HEK293 (cell line): ENCODE results near the gene ARG2.

Source experiments
- CTCF ChIA-PET: fragments of 350-600 bp; formaldehyde crosslinking; extraction: SDS; loops from one replicate; lab custom pipeline; 2021; ENCODE audit warnings: antibody characterized with exemption; lab: Yijun Ruan, JAX
- POLR2A ChIA-PET: fragments of 300-600 bp; formaldehyde crosslinking; extraction: SDS; loops from one replicate; lab custom pipeline; 2020; ENCODE audit warnings: antibody characterized with exemption, inconsistent platforms; lab: Yijun Ruan, JAX
- H3K27ac ChIP-seq: fragments of 200-500 bp; sonication (Bioruptor generic); 2 replicates; pipeline ENCODE4 v1.5.1; 2014; ENCODE audit warnings: low read depth, low read length, control low read depth, inconsistent platforms; ENCODE audit errors: extremely low read depth
- H3K36me3 ChIP-seq, 2 experiments: fragments of 200-500 bp in 1 of 2; sonication (Bioruptor generic) in 1 of 2; 1 replicate in 1 of 2; 2 replicates in 1 of 2; pipeline ENCODE4 v1.5.1; 2014 to 2017; ENCODE audit warnings: inconsistent platforms in 2 of 2, low read length in 2 of 2; ENCODE audit not compliant: control insufficient read depth in 2 of 2, insufficient read depth in 1 of 2
- H3K4me1 ChIP-seq: fragments of 200-500 bp; sonication (Bioruptor generic); 2 replicates; pipeline ENCODE4 v1.5.1; 2014; ENCODE audit warnings: mild to moderate bottlenecking, low read length, inconsistent platforms; ENCODE audit not compliant: control insufficient read depth, insufficient read depth
- H3K4me3 ChIP-seq: 2 replicates; pipeline ENCODE4 v1.5.1; 2011; ENCODE audit warnings: low read depth, mild to moderate bottlenecking, control low read depth, low read length, moderate library complexity
- H3K9me3 ChIP-seq: fragments of 200-500 bp; sonication (Bioruptor generic); 2 replicates; pipeline ENCODE4 v1.5.1; 2014; ENCODE audit warnings: low read depth, low read length, inconsistent platforms; ENCODE audit not compliant: control insufficient read depth, insufficient read depth
- ATF2 ChIP-seq: fragments of 450-650 bp; formaldehyde crosslinking; IDR thresholded peaks from 2 replicates; pipeline ENCODE4 v1.5.1; 2016; ENCODE audit warnings: missing biosample characterization, missing genetic modification characterization, low read depth
- GLI4 ChIP-seq: fragments of 450-650 bp; formaldehyde crosslinking; IDR thresholded peaks from 2 replicates; pipeline ENCODE4 v1.5.1; 2016; ENCODE audit warnings: missing biosample characterization, missing genetic modification characterization
- GLIS1 ChIP-seq: fragments of 450-650 bp; formaldehyde crosslinking; IDR thresholded peaks from 2 replicates; pipeline ENCODE4 v1.5.1; 2016; ENCODE audit warnings: missing biosample characterization, missing genetic modification characterization
- HOXC10 ChIP-seq: sonication (generic); formaldehyde crosslinking; IDR thresholded peaks from 2 replicates; pipeline ENCODE4 v1.8.1; 2023; ENCODE audit warnings: mild to moderate bottlenecking, missing genetic modification reagents
- INSM2 ChIP-seq: fragments of 450-650 bp; formaldehyde crosslinking; IDR thresholded peaks from 2 replicates; pipeline ENCODE4 v1.5.1; 2016; ENCODE audit warnings: missing biosample characterization, missing genetic modification characterization
- KLF1 ChIP-seq: fragments of 450-650 bp; formaldehyde crosslinking; IDR thresholded peaks from 2 replicates; pipeline ENCODE4 v1.5.1; 2016; ENCODE audit warnings: missing biosample characterization, missing genetic modification characterization
- MYNN ChIP-seq: fragments of 450-650 bp; formaldehyde crosslinking; IDR thresholded peaks from 2 replicates; pipeline ENCODE4 v1.5.1; 2016; ENCODE audit warnings: missing biosample characterization, missing genetic modification characterization, borderline replicate concordance
- PRDM1 ChIP-seq: fragments of 450-650 bp; formaldehyde crosslinking; IDR thresholded peaks from 2 replicates; pipeline ENCODE4; 2016; ENCODE audit warnings: missing biosample characterization, missing genetic modification characterization
- WT1 ChIP-seq: fragments of 450-650 bp; formaldehyde crosslinking; IDR thresholded peaks from 2 replicates; pipeline ENCODE4 v1.5.1; 2016; ENCODE audit warnings: missing biosample characterization, missing genetic modification characterization
- ZIC2 ChIP-seq: fragments of 450-650 bp; formaldehyde crosslinking; IDR thresholded peaks from 2 replicates; pipeline ENCODE4 v1.5.1; 2016; ENCODE audit warnings: missing biosample characterization, missing genetic modification characterization
- ZNF132 ChIP-seq: fragments of 450-650 bp; formaldehyde crosslinking; IDR thresholded peaks from 2 replicates; pipeline ENCODE4 v1.5.1; 2017; ENCODE audit warnings: missing biosample characterization, missing genetic modification characterization, borderline replicate concordance
- ZNF155 ChIP-seq: fragments of 450-650 bp; formaldehyde crosslinking; IDR thresholded peaks from 2 replicates; pipeline ENCODE4 v1.5.1; 2016; ENCODE audit warnings: missing biosample characterization, missing genetic modification characterization
- ZNF157 ChIP-seq: fragments of 450-650 bp; formaldehyde crosslinking; IDR thresholded peaks from 2 replicates; pipeline ENCODE4 v1.5.1; 2016; ENCODE audit warnings: missing biosample characterization, missing genetic modification characterization
- ZNF274 ChIP-seq, 2 experiments: fragments of 200-500 bp in 1 of 2; fragments of 450-650 bp in 1 of 2; sonication (Bioruptor generic) in 1 of 2; formaldehyde crosslinking in 1 of 2; IDR thresholded peaks; 2 replicates each; pipeline versions ENCODE4 v1.5.1 to v1.6.1; 2014 to 2016; ENCODE audit warnings: borderline replicate concordance in 1 of 2, inconsistent platforms in 1 of 2, low read length in 1 of 2, missing biosample characterization in 1 of 2, missing genetic modification characterization in 1 of 2
- ZNF324 ChIP-seq: fragments of 450-650 bp; formaldehyde crosslinking; IDR thresholded peaks from 2 replicates; pipeline ENCODE4 v1.5.1; 2016; ENCODE audit warnings: missing biosample characterization, missing genetic modification characterization
- ZNF341 ChIP-seq: fragments of 450-650 bp; formaldehyde crosslinking; IDR thresholded peaks from 2 replicates; pipeline ENCODE4; 2016; ENCODE audit warnings: low read depth, missing biosample characterization, missing genetic modification characterization
- ZNF366 ChIP-seq: fragments of 450-650 bp; formaldehyde crosslinking; conservative IDR thresholded peaks from 2 replicates; pipeline ENCODE4 v1.5.1; 2016; ENCODE audit warnings: missing biosample characterization, missing genetic modification characterization
- ZNF426 ChIP-seq: fragments of 450-650 bp; formaldehyde crosslinking; IDR thresholded peaks from 2 replicates; pipeline ENCODE4 v1.5.1; 2017; ENCODE audit warnings: missing biosample characterization, missing genetic modification characterization, mild to moderate bottlenecking, inconsistent platforms, moderate library complexity
- ZNF488 ChIP-seq: fragments of 450-650 bp; formaldehyde crosslinking; IDR thresholded peaks from 2 replicates; pipeline ENCODE4 v1.5.1; 2016; ENCODE audit warnings: missing biosample characterization, missing genetic modification characterization
- ZNF501 ChIP-seq: fragments of 450-650 bp; formaldehyde crosslinking; IDR thresholded peaks from 2 replicates; pipeline ENCODE4 v1.5.1; 2016; ENCODE audit warnings: missing biosample characterization, missing genetic modification characterization
- ZNF514 ChIP-seq: fragments of 450-650 bp; formaldehyde crosslinking; IDR thresholded peaks from 2 replicates; pipeline ENCODE4 v1.5.1; 2016; ENCODE audit warnings: missing biosample characterization, missing genetic modification characterization
- ZNF548 ChIP-seq: fragments of 450-650 bp; formaldehyde crosslinking; IDR thresholded peaks from 2 replicates; pipeline ENCODE4 v1.5.1; 2016; ENCODE audit warnings: missing biosample characterization, missing genetic modification characterization
- ZNF555 ChIP-seq: fragments of 450-650 bp; formaldehyde crosslinking; conservative IDR thresholded peaks from 2 replicates; pipeline ENCODE4 v1.5.1; 2017; ENCODE audit warnings: missing biosample characterization, mild to moderate bottlenecking, missing genetic modification characterization, inconsistent platforms
- ZNF561 ChIP-seq: fragments of 450-650 bp; IDR thresholded peaks from 2 replicates; pipeline ENCODE4 v1.5.1; 2018; ENCODE audit warnings: missing biosample characterization, missing genetic modification characterization, borderline replicate concordance
- ZNF585B ChIP-seq: fragments of 450-650 bp; formaldehyde crosslinking; IDR thresholded peaks from 2 replicates; pipeline ENCODE4 v1.5.1; 2016; ENCODE audit warnings: missing biosample characterization, missing genetic modification characterization
- ZNF768 ChIP-seq: fragments of 450-650 bp; formaldehyde crosslinking; IDR thresholded peaks from 2 replicates; pipeline ENCODE4 v1.5.1; 2018; ENCODE audit warnings: missing biosample characterization, mild to moderate bottlenecking, missing genetic modification characterization
- ZNF777 ChIP-seq: fragments of 450-650 bp; formaldehyde crosslinking; IDR thresholded peaks from 2 replicates; pipeline ENCODE4 v1.5.1; 2017; ENCODE audit warnings: missing biosample characterization, missing genetic modification characterization, borderline replicate concordance
- TF ChIP-seq, protein P1 (sequence below): fragments of 450-650 bp; formaldehyde crosslinking; IDR thresholded peaks from 2 replicates; pipeline ENCODE4 v1.5.1; 2016; ENCODE audit warnings: missing biosample characterization, missing genetic modification characterization
- TF ChIP-seq, protein P2 (sequence below): fragments of 450-650 bp; formaldehyde crosslinking; IDR thresholded peaks from 2 replicates; pipeline ENCODE4 v1.5.1; 2016; ENCODE audit warnings: missing biosample characterization, missing genetic modification characterization

ARG2 gene

DNA sequence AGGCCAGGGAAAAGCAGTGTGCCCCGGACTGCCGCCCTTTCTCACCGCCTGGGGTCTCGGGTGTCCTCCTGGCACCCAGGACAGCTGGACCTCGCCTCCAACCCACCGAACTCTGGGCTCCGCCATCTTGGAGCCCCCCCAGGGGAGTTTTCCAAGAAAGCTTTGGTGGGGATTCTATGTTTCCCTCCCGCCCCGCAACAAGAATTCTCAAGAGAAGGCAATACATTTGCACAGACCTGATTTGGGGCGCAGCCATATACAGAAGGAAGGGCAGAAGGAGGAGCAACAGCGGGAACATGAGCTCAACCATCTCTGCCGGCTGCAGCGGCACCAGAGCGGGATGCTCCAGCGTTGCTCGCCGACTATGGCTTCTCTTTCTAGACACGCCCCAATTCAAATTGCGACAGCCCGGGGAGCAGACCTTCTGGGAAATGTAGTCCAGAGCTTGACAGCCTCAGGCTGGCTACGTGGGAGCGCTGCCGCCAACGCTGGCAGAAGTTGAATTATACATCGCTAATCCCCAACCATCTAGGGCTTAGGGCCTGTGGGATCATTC lies 75.8 kb downstream of the ARG2 start, which contains the start of gene RDH11 (continued):
- TF ChIP-seq ZNF548 (tag by site-specific recombination) = no peak
- TF ChIP-seq, all 188 proteins: peak for 26

- CTCF ChIA-PET = interaction anchor here (0.8 kb wide), 1 partner anchor 78 kb away, joined by 4 read pairs; the partner anchor contains the start of gene ARG2
- no peak for TF ChIP-seq INSM2 (tag by site-specific recombination)
- TF ChIP-seq ZNF768 (tag by site-specific recombination) = no peak
- TF ChIP-seq HOXC10 (CRISPR knock-in tag) = no peak
- no peak for TF ChIP-seq ZNF324 (tag by site-specific recombination)
- no peak for TF ChIP-seq ZNF155 (tag by site-specific recombination)
- no peak for TF ChIP-seq ZNF585B (tag by site-specific recombination)
- TF ChIP-seq ZIC2 = no peak
- 0 out of 2 replicates have a peak, but pooled peaks have one; percentile 20 for TF ChIP-seq PRDM1 (tag by site-specific recombination)
- TF ChIP-seq, protein P1, sequence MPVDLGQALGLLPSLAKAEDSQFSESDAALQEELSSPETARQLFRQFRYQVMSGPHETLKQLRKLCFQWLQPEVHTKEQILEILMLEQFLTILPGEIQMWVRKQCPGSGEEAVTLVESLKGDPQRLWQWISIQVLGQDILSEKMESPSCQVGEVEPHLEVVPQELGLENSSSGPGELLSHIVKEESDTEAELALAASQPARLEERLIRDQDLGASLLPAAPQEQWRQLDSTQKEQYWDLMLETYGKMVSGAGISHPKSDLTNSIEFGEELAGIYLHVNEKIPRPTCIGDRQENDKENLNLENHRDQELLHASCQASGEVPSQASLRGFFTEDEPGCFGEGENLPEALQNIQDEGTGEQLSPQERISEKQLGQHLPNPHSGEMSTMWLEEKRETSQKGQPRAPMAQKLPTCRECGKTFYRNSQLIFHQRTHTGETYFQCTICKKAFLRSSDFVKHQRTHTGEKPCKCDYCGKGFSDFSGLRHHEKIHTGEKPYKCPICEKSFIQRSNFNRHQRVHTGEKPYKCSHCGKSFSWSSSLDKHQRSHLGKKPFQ (tag by site-specific recombination) = no peak
- TF ChIP-seq, all 188 proteins: peak for 1
- Histone ChIP-seq H3K4me3 (no peak overlapping the region), H3K4me1 (peaks cover 5% of the 10 kb centered on the region; the same call in 1 of the 2 replicates), H3K36me3 (peaks cover 4 to 16% of the 10 kb centered on the region in 2 experiments), H3K9me3 (no peaks in the 10 kb centered on the region), H3K27ac (no peak overlapping the region)
- POLR2A ChIA-PET = no interaction called here
Measured at GRCh38 chr14:67697006-67697405, 77.3 kb downstream of the ARG2 start.

DNA sequence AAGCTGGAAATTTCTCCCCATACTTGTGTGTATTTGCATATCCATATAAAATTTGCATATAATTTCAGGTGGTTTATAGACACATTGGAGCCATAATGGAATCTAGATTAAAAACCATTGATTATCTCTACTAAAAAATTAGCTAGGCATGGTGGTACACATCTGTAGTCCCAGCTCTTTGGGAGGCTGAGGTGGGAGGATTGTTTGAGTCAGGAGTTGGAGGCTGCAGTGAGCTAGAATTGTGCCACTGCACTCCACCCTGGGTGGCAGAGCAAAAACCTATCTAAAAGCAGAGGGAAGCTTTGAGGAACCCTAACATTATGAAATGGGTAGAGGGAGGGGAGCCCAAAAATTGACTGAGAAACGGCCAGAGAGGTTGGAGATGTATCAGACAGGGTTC lies 78.5 kb downstream of the ARG2 start:
- CTCF ChIA-PET = interaction anchor here (1.1 kb wide), 1 partner anchor 271 kb away, joined by 3 read pairs; no protein-coding TSS in a partner anchor
- H3K9me3 ChIP-seq = no peaks in the 10 kb centered on the region
- H3K4me3 ChIP-seq = no peak overlapping the region
- H3K4me1 ChIP-seq = peaks cover 5% of the 10 kb centered on the region; the same call in 1 of the 2 replicates
- H3K27ac ChIP-seq = no peak overlapping the region
- peaks cover 0 to 4% of the 10 kb centered on the region in 2 experiments; a peak in 2 of 3 replicates for H3K36me3 ChIP-seq
- POLR2A ChIA-PET = no interaction called here
- TF ChIP-seq ZNF426 (no peak), ZNF274 (IDR thresholded peaks at IDR 0.05; ENCODE audit: low read length) (no peak), ZNF274 (tag by site-specific recombination; IDR thresholded peaks at IDR 0.05; ENCODE audit: borderline replicate concordance) (no peak), ZNF366 (no peak), GLIS1 (tag by site-specific recombination) (no peak), GLI4 (tag by site-specific recombination) (no peak), KLF1 (no peak), ZNF341 (tag by site-specific recombination) (no peak), ZNF501 (tag by site-specific recombination) (no peak), ZNF514 (no peak), ZNF132 (tag by site-specific recombination) (no peak), WT1 (no peak), ZNF555 (tag by site-specific recombination) (no peak), ZNF488 (tag by site-specific recombination) (no peak), ZNF561 (tag by site-specific recombination) (no peak), MYNN (no peak), ZNF777 (no peak), ATF2 (tag by site-specific recombination) (no peak), ZNF157 (tag by site-specific recombination) (no peak)
- TF ChIP-seq, protein P2, sequence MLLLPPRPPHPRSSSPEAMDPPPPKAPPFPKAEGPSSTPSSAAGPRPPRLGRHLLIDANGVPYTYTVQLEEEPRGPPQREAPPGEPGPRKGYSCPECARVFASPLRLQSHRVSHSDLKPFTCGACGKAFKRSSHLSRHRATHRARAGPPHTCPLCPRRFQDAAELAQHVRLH (tag by site-specific recombination) = no peak
